IPS-NIHi11 (cell line): Measurements from ENCODE around the gene CACNB1.

Experiments used
- DNase-seq: peaks from one replicate; pipeline ENCODE4 v3.0.0; 2012; ENCODE audit warnings: mixed read lengths, low spot score

The CACNB1 gene

GRCh38 chr17:39200957-39201510 is 3.6 kb upstream of the CACNB1 start:
- no peak for DNase-seq

- peak; percentile 86 for DNase-seq
These were observed 2.8 kb upstream of the CACNB1 start, which contains the start of gene RPL19 for GRCh38 chr17:39200070-39200879. TSS of gene RPL19 (plus strand) at chr17:39200283. CDS start at chr17:39200345, 62 bp downstream.

- DNase-seq = peak; percentile 89
These were observed 2.3 kb upstream of the CACNB1 start for GRCh38 chr17:39199820-39200069.

- no peak for DNase-seq
These were observed 707 bp upstream of the CACNB1 start for GRCh38 chr17:39198186-39198566.

GRCh38 chr17:39196808-39197291 is 619 bp downstream of the CACNB1 start:
- peak; percentile 57 for DNase-seq

- DNase-seq = no peak
These were observed 1.1 kb downstream of the CACNB1 start for GRCh38 chr17:39196241-39196807.

GRCh38 chr17:39195568-39196160 is 1.8 kb downstream of the CACNB1 start:
- no peak for DNase-seq

- DNase-seq = peak; percentile 64
These were observed 2.4 kb downstream of the CACNB1 start for GRCh38 chr17:39194985-39195524.

- peak; percentile 84 for DNase-seq
These were observed 3.1 kb downstream of the CACNB1 start for GRCh38 chr17:39194089-39194984.

GRCh38 chr17:39193346-39193745 is 4.1 kb downstream of the CACNB1 start:
- DNase-seq = no peak

GRCh38 chr17:39192901-39193300 is 4.6 kb downstream of the CACNB1 start:
- DNase-seq = no peak

- DNase-seq = peak; percentile 0
These were observed 5.5 kb downstream of the CACNB1 start for GRCh38 chr17:39191750-39192510.

GRCh38 chr17:39187152-39187830 is 10.2 kb downstream of the CACNB1 start:
- peak; percentile 1 for DNase-seq

- DNase-seq = peak; percentile 1
These were observed 10.9 kb downstream of the CACNB1 start for GRCh38 chr17:39186481-39187002.

- no peak for DNase-seq
These were observed 13.7 kb downstream of the CACNB1 start for GRCh38 chr17:39183720-39184119.

GRCh38 chr17:39183045-39183444 is 14.4 kb downstream of the CACNB1 start:
- DNase-seq = no peak

- no peak for DNase-seq
These were observed 16.2 kb downstream of the CACNB1 start for GRCh38 chr17:39181303-39181702.

- peak; percentile 1 for DNase-seq
These were observed 18.9 kb downstream of the CACNB1 start for GRCh38 chr17:39178536-39178935.

GRCh38 chr17:39177256-39177655 is 20.2 kb downstream of the CACNB1 start:
- peak; percentile 95 for DNase-seq

- DNase-seq = no peak
These were observed 21.8 kb downstream of the CACNB1 start for GRCh38 chr17:39175695-39176093.
